ENCODE data around the gene COL20A1.

The COL20A1 gene

GRCh38 chr20:63330940-63331339, 38.0 kb downstream of the COL20A1 start:
- H3K4me3 ChIP-seq (ENCODE audit: severe bottlenecking), result no peak overlapping the region
- ATAC-seq (ENCODE audit: low read depth), result 0 out of 3 replicates have a peak, but pooled peaks have one; percentile 7
- no peaks in the 10 kb centered on the region for H3K27me3 ChIP-seq (ENCODE audit: insufficient read depth, poor library complexity, severe bottlenecking)
- H3K9me3 ChIP-seq (ENCODE audit: severe bottlenecking), result no peaks in the 10 kb centered on the region
- no peak for DNase-seq (ENCODE audit: low spot score)
- TF ChIP-seq, protein P1, sequence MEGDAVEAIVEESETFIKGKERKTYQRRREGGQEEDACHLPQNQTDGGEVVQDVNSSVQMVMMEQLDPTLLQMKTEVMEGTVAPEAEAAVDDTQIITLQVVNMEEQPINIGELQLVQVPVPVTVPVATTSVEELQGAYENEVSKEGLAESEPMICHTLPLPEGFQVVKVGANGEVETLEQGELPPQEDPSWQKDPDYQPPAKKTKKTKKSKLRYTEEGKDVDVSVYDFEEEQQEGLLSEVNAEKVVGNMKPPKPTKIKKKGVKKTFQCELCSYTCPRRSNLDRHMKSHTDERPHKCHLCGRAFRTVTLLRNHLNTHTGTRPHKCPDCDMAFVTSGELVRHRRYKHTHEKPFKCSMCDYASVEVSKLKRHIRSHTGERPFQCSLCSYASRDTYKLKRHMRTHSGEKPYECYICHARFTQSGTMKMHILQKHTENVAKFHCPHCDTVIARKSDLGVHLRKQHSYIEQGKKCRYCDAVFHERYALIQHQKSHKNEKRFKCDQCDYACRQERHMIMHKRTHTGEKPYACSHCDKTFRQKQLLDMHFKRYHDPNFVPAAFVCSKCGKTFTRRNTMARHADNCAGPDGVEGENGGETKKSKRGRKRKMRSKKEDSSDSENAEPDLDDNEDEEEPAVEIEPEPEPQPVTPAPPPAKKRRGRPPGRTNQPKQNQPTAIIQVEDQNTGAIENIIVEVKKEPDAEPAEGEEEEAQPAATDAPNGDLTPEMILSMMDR (IDR thresholded peaks at IDR 0.05; ENCODE audit: poor library complexity, severe bottlenecking), result no peak
- no peak overlapping the region for H3K27ac ChIP-seq (ENCODE audit: poor library complexity, severe bottlenecking)
- no peaks in the 10 kb centered on the region for H3K4me1 ChIP-seq (ENCODE audit: insufficient read depth, poor library complexity, severe bottlenecking)
- no peaks in the 10 kb centered on the region for H3K36me3 ChIP-seq (ENCODE audit: low read depth)

DNA sequence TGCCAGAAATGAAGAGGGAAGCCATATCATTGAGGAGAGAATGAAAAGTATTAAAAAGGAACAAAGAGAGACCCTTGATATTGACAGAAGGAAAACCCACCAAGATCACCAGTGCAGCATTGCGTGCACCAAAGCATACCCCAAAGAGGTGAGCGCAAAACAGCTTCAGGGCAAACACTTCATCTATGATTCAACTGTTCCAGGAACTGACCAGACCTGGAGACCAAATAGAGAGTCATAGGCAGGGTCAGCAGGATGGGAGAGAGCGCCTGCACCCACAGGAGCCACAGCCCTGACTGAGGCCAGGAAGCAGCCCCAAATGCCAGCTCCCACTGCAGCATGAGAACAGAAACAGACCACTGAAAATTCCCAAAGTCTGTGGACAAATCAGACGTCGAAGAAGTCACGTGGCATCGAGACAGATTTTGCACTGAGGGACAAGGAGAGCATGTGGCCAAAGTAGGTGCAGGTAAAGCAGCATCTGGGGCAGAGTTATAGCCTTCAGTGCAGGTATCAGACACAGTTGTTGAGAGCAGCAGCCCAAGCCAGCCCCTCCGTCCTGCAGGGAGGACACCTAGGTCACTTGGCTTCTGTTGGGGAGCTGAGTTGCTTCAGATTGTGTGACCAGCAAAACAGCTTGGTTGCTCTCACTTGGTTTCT, 38.9 kb downstream of the COL20A1 start:
- TF ChIP-seq, protein P1 (IDR thresholded peaks at IDR 0.05; ENCODE audit: poor library complexity, severe bottlenecking), result no peak
- Histone ChIP-seq H3K27me3 (ENCODE audit: insufficient read depth, poor library complexity, severe bottlenecking) (peaks cover 4% of the 10 kb centered on the region), H3K4me3 (ENCODE audit: severe bottlenecking) (no peak overlapping the region), H3K4me1 (ENCODE audit: insufficient read depth, poor library complexity, severe bottlenecking) (no peaks in the 10 kb centered on the region), H3K27ac (ENCODE audit: poor library complexity, severe bottlenecking) (no peak overlapping the region), H3K9me3 (ENCODE audit: severe bottlenecking) (no peaks in the 10 kb centered on the region), H3K36me3 (ENCODE audit: low read depth) (no peaks in the 10 kb centered on the region)
- ATAC-seq (ENCODE audit: low read depth), result no peak
- DNase-seq (ENCODE audit: low spot score), result no peak

DNA sequence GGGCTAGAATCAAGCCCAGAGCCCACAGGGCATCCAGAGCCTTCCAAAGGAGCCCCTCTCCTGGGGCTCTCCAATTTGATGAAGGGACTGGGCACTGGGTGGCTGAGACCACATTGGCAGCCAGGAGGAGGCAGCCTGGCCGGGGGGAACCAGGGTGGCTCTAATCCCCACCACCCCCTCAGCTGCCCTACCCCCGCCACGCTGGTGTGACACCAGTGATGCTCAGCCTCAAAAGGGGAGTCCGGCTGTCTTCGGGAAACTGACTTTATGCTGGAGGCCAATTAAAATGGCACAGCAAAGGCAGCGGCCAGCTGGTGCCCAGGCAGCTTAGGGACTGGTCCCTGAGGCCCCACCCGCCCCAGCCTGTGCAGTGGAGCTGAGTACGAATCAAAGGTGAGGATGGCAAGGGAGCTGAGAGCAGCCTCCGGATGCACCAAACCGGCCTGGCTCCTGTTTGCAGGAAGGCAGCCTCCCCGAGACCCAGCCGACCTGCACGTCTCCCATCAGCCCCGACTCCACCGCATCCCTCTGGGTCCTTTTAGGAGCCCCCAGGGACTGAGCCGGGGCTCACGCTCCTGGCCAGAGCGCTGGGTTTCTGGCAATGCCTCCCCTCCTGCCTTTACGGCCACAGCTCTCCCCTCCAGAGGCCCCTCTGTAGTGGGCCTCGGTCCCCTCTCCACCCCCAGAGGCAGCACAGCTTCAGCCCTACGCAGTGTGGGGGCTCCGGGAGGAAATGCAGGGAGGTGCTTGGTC, 39.7 kb downstream of the COL20A1 start:
- H3K9me3 ChIP-seq (ENCODE audit: severe bottlenecking), result no peaks in the 10 kb centered on the region
- H3K4me1 ChIP-seq (ENCODE audit: insufficient read depth, poor library complexity, severe bottlenecking), result no peaks in the 10 kb centered on the region
- no peak overlapping the region for H3K4me3 ChIP-seq (ENCODE audit: severe bottlenecking)
- H3K36me3 ChIP-seq (ENCODE audit: low read depth), result no peaks in the 10 kb centered on the region
- DNase-seq (ENCODE audit: low spot score), result no peak
- H3K27ac ChIP-seq (ENCODE audit: poor library complexity, severe bottlenecking), result no peak overlapping the region
- ATAC-seq (ENCODE audit: low read depth), result no peak
- H3K27me3 ChIP-seq (ENCODE audit: insufficient read depth, poor library complexity, severe bottlenecking), result peaks cover 10% of the 10 kb centered on the region
- TF ChIP-seq, protein P1 (IDR thresholded peaks at IDR 0.05; ENCODE audit: poor library complexity, severe bottlenecking), result no peak

DNA sequence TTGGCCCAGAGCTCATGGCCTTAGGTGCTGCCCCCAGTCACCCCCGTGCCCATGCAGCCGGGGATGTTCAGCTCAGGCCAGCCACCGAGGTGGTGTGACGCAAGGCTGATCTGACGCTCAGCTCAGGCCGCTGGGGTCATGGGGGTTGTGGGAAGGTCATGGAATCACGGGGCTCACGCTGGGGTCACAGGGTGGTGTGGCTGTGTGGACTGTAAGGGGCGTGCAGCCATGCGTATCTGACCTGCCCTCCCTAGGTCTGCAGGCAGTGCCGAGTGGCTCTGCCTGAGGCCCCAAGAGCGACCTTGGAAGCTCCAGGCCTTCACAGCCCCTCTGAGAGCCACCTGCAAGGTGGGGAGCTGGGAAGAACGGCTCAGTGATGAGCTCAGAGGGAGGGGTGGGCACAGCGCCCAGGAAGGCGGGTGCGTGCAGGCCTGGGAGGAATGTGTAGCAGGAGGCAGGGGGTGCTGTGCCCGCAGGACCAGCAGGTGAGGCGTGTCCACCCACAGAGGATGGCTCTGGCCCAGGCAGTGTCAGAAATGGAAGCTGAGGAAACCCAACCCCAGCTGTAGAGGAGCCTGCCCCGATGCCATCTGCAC, 40.4 kb downstream of the COL20A1 start:
- no peak for DNase-seq (ENCODE audit: low spot score)
- peak; percentile 50 for ATAC-seq (ENCODE audit: low read depth)
- no peaks in the 10 kb centered on the region for H3K4me1 ChIP-seq (ENCODE audit: insufficient read depth, poor library complexity, severe bottlenecking)
- no peak overlapping the region for H3K27ac ChIP-seq (ENCODE audit: poor library complexity, severe bottlenecking)
- TF ChIP-seq, protein P1 (IDR thresholded peaks at IDR 0.05; ENCODE audit: poor library complexity, severe bottlenecking), result no peak
- H3K9me3 ChIP-seq (ENCODE audit: severe bottlenecking), result no peaks in the 10 kb centered on the region
- H3K4me3 ChIP-seq (ENCODE audit: severe bottlenecking), result no peak overlapping the region
- H3K27me3 ChIP-seq (ENCODE audit: insufficient read depth, poor library complexity, severe bottlenecking), result peaks cover 14% of the 10 kb centered on the region
- no peaks in the 10 kb centered on the region for H3K36me3 ChIP-seq (ENCODE audit: low read depth)
